SK-N-SH treated with all-trans-retinoic acid at 6 μM for 48 hours (cell line): ENCODE measurements around the gene HSD3B2.

ENCODE experiments used
- ARNTL ChIP-seq: fragments of 450-650 bp; formaldehyde crosslinking; IDR thresholded peaks from 2 replicates; pipeline ENCODE4 v1.5.0; 2020; ENCODE audit warnings: low read depth, mild to moderate bottlenecking, moderate library complexity, borderline replicate concordance
- BACH2 ChIP-seq: fragments of 250-450 bp; sonication (Bioruptor Pico); IDR thresholded peaks from 2 replicates; pipeline ENCODE4 v1.9.0; 2021; ENCODE audit warnings: mild to moderate bottlenecking, borderline replicate concordance
- CSDC2 ChIP-seq: fragments of 250-450 bp; sonication (Bioruptor Pico); IDR thresholded peaks from 2 replicates; pipeline ENCODE4 v1.5.0; 2020; ENCODE audit warnings: mild to moderate bottlenecking, moderate library complexity
- ESRRG ChIP-seq: fragments of 250-450 bp; sonication (Bioruptor Pico); IDR thresholded peaks from 2 replicates; pipeline ENCODE4 v1.6.1; 2021; ENCODE audit warnings: mild to moderate bottlenecking
- GLIS3 ChIP-seq: fragments of 250-450 bp; sonication (Bioruptor Pico); IDR thresholded peaks from 2 replicates; pipeline ENCODE4 v1.5.0; 2020; ENCODE audit warnings: mild to moderate bottlenecking, moderate library complexity
- OSR1 ChIP-seq: fragments of 250-450 bp; sonication (Bioruptor Pico); IDR thresholded peaks from 2 replicates; pipeline ENCODE4 v1.8.0; 2022; ENCODE audit warnings: moderate library complexity, mild to moderate bottlenecking, inconsistent platforms
- TCF4 ChIP-seq: fragments of 250-450 bp; sonication (Bioruptor Pico); IDR thresholded peaks from 2 replicates; pipeline ENCODE4 v1.8.0; 2021; ENCODE audit warnings: mild to moderate bottlenecking, moderate library complexity, borderline replicate concordance
- TOX ChIP-seq: fragments of 250-450 bp; sonication (Bioruptor Pico); IDR thresholded peaks from 2 replicates; pipeline ENCODE4 v1.8.0; 2021; ENCODE audit warnings: mild to moderate bottlenecking, moderate library complexity, borderline replicate concordance
- ZFP3 ChIP-seq: fragments of 250-450 bp; sonication (Bioruptor Pico); IDR thresholded peaks from 2 replicates; pipeline ENCODE4 v1.5.0; 2020; ENCODE audit warnings: mild to moderate bottlenecking, moderate library complexity
- ZNF565 ChIP-seq: fragments of 450-650 bp; formaldehyde crosslinking; conservative IDR thresholded peaks from 2 replicates; pipeline ENCODE4 v1.5.0; 2020; ENCODE audit warnings: low read depth, mild to moderate bottlenecking, moderate library complexity
- ZNF70 ChIP-seq: fragments of 450-650 bp; formaldehyde crosslinking; IDR thresholded peaks from 2 replicates; pipeline ENCODE4 v1.5.0; 2020; ENCODE audit warnings: mild to moderate bottlenecking, moderate library complexity
- TF ChIP-seq, protein P1 (sequence below): fragments of 250-450 bp; sonication (Bioruptor Pico); IDR thresholded peaks from 2 replicates; pipeline ENCODE4 v1.8.0; 2020; ENCODE audit warnings: mild to moderate bottlenecking, moderate library complexity, borderline replicate concordance
- TF ChIP-seq, protein P2 (sequence below): fragments of 250-450 bp; sonication (Bioruptor Pico); IDR thresholded peaks from 2 replicates; pipeline ENCODE4 v1.5.1; 2020; ENCODE audit warnings: low read depth, mild to moderate bottlenecking, moderate library complexity
- TF ChIP-seq, protein P3 (sequence below): fragments of 250-450 bp; sonication (Bioruptor Pico); IDR thresholded peaks from 2 replicates; pipeline ENCODE4 v1.5.1; 2021; ENCODE audit warnings: mild to moderate bottlenecking, moderate library complexity

DNA sequence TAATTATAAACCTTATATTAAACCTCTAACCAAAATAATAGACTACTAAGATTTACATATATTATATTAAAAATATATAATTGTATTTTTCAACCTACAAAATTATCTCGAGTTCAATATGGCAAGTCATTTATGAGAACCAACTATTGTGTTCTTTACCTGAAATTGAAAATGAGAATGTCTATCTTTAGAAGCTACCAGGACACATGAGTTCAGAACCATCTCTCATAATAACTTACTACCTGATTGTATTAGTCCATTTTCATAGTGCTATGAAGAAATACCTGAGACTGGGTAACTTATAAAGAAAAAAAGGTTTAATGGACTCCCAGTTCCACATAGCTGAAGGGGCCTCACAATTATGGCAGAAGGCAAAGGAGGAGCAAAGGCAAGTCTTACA is 39.6 kb upstream of the HSD3B2 start:
- TF ChIP-seq TOX (no peak), ESRRG (CRISPR knock-in tag) (no peak), ZNF565 (CRISPR knock-in tag) (no peak), GLIS3 (CRISPR knock-in tag) (no peak), ZFP3 (CRISPR knock-in tag) (no peak), OSR1 (CRISPR knock-in tag) (no peak), CSDC2 (no peak), ZNF70 (CRISPR knock-in tag) (no peak), BACH2 (CRISPR knock-in tag) (no peak), ARNTL (CRISPR knock-in tag) (no peak), TCF4 (CRISPR knock-in tag) (no peak)
- TF ChIP-seq, protein P1, sequence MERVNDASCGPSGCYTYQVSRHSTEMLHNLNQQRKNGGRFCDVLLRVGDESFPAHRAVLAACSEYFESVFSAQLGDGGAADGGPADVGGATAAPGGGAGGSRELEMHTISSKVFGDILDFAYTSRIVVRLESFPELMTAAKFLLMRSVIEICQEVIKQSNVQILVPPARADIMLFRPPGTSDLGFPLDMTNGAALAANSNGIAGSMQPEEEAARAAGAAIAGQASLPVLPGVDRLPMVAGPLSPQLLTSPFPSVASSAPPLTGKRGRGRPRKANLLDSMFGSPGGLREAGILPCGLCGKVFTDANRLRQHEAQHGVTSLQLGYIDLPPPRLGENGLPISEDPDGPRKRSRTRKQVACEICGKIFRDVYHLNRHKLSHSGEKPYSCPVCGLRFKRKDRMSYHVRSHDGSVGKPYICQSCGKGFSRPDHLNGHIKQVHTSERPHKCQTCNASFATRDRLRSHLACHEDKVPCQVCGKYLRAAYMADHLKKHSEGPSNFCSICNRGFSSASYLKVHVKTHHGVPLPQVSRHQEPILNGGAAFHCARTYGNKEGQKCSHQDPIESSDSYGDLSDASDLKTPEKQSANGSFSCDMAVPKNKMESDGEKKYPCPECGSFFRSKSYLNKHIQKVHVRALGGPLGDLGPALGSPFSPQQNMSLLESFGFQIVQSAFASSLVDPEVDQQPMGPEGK (CRISPR knock-in tag) = no peak
- TF ChIP-seq, protein P2, sequence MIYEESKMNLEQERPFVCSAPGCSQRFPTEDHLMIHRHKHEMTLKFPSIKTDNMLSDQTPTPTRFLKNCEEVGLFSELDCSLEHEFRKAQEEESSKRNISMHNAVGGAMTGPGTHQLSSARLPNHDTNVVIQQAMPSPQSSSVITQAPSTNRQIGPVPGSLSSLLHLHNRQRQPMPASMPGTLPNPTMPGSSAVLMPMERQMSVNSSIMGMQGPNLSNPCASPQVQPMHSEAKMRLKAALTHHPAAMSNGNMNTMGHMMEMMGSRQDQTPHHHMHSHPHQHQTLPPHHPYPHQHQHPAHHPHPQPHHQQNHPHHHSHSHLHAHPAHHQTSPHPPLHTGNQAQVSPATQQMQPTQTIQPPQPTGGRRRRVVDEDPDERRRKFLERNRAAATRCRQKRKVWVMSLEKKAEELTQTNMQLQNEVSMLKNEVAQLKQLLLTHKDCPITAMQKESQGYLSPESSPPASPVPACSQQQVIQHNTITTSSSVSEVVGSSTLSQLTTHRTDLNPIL = no peak
- TF ChIP-seq, protein P3, sequence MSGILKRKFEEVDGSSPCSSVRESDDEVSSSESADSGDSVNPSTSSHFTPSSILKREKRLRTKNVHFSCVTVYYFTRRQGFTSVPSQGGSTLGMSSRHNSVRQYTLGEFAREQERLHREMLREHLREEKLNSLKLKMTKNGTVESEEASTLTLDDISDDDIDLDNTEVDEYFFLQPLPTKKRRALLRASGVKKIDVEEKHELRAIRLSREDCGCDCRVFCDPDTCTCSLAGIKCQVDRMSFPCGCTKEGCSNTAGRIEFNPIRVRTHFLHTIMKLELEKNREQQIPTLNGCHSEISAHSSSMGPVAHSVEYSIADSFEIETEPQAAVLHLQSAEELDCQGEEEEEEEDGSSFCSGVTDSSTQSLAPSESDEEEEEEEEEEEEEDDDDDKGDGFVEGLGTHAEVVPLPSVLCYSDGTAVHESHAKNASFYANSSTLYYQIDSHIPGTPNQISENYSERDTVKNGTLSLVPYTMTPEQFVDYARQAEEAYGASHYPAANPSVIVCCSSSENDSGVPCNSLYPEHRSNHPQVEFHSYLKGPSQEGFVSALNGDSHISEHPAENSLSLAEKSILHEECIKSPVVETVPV (CRISPR knock-in tag) = no peak
